ENCODE measurements around the gene SENP5. TPM values are rescaled to one million over a fixed set of nuclear protein-coding genes. Genes with fewer than 3 reads are reported as not detected.

Gene SENP5
- total and polyA plus RNA-seq, 2 experiments from 2014 or later = 16.9 to 36.2 TPM

GRCh38 chr3:196954832-196955231 lies 87.1 kb downstream of the SENP5 start:
- no peak overlapping the region for H3K4me2 ChIP-seq (ENCODE audit: unreplicated experiment)
- H3K9ac ChIP-seq = no peak overlapping the region
- H3K9me3 ChIP-seq (ENCODE audit: low read depth) = no peaks in the 10 kb centered on the region
- no peaks in the 10 kb centered on the region for H3K36me3 ChIP-seq (ENCODE audit: low read depth)
- H3F3A ChIP-seq (ENCODE audit: insufficient read depth) = no peaks in the 10 kb centered on the region
- no peaks in the 10 kb centered on the region for H3K79me2 ChIP-seq (ENCODE audit: insufficient read depth)
- H3K9me2 ChIP-seq (ENCODE audit: insufficient read depth) = no peaks in the 10 kb centered on the region
- no peaks in the 10 kb centered on the region for H4K20me1 ChIP-seq (ENCODE audit: insufficient read depth)
- no peaks in the 10 kb centered on the region for H3K4me1 ChIP-seq (ENCODE audit: insufficient read depth)
- DNase-seq = no peak
- H3K27me3 ChIP-seq (replicated peaks; ENCODE audit: insufficient read depth) = no peaks in the 10 kb centered on the region
- no peak overlapping the region for H2AFZ ChIP-seq
- WGBS, 2 experiments (ENCODE audit: low coverage in 1 of 2, low lambda C conversion rate in 2 of 2, missing lambda C conversion rate in 2 of 2) = 88 to 93% methylated on average over 7 of the region's 7 CpGs
- in situ Hi-C loops (cut with MboI) = no loop called here
- TF ChIP-seq EZH2 (IDR thresholded peaks at IDR 0.05; ENCODE audit: insufficient read depth, poor library complexity, severe bottlenecking) = no peak
- no peak for TF ChIP-seq EZH2phosphoT487 (IDR thresholded peaks at IDR 0.05; ENCODE audit: insufficient read depth, low read depth)
- no peak overlapping the region for H3K27ac ChIP-seq
- H3K4me3 ChIP-seq = no peak overlapping the region

DNA sequence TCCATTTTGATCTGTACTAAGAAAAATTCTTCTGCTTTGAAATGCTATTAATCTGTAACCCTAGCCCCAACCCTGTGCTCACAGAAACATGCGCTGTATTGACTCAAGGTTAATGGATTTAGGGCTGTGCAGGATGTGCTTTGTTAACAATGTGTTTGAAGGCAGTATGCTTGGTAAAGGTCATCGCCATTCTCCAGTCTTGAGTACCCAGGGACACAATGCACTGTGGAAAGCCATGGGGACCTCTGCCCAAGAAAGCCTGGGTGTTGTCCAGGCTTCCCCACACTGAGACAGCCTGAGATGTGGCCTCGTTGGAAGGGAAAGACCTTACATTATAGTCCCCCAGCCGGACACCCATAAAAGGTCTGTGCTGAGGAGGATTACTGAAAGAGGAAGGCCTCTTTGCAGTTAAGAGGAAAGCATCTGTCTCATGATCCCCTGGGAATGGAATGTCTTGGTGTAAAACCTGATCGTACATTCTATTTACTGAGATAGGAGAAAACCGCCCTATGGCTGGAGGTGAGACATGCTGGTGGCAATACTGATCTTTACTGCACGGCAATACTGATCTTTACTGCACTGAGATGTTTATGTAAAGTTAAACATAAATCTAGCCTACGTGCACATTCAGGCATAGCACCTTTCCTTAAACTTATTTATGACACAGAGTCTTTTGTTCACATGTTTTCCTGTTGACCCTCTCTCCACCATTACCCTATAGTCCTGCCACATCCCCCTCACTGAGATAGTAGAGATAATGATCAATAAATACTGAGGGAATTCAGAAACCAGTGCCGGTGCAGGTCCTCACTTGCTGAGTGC lies 94.6 kb downstream of the SENP5 start:
- TF ChIP-seq EZH2 (IDR thresholded peaks at IDR 0.05; ENCODE audit: insufficient read depth, poor library complexity, severe bottlenecking) (no peak), EZH2phosphoT487 (IDR thresholded peaks at IDR 0.05; ENCODE audit: insufficient read depth, low read depth) (no peak)
- Histone ChIP-seq H2AFZ (no peak overlapping the region), H3K9me3 (ENCODE audit: low read depth) (no peaks in the 10 kb centered on the region), H3K4me3 (no peak overlapping the region), H3K36me3 (ENCODE audit: low read depth) (no peaks in the 10 kb centered on the region), H3K4me2 (ENCODE audit: unreplicated experiment) (no peak overlapping the region), H3K9me2 (ENCODE audit: insufficient read depth) (no peaks in the 10 kb centered on the region), H4K20me1 (ENCODE audit: insufficient read depth) (no peaks in the 10 kb centered on the region), H3K79me2 (ENCODE audit: insufficient read depth) (no peaks in the 10 kb centered on the region), H3K4me1 (ENCODE audit: insufficient read depth) (no peaks in the 10 kb centered on the region), H3K27me3 (replicated peaks; ENCODE audit: insufficient read depth) (no peaks in the 10 kb centered on the region), H3K9ac (no peak overlapping the region), H3K27ac (no peak overlapping the region), H3F3A (ENCODE audit: insufficient read depth) (no peaks in the 10 kb centered on the region)
- in situ Hi-C loops (cut with MboI) = no loop called here
- 78 to 80% methylated on average over 9 of the region's 9 CpGs for WGBS, 2 experiments (ENCODE audit: low coverage in 1 of 2, low lambda C conversion rate in 2 of 2, missing lambda C conversion rate in 2 of 2)
- DNase-seq = no peak

DNA sequence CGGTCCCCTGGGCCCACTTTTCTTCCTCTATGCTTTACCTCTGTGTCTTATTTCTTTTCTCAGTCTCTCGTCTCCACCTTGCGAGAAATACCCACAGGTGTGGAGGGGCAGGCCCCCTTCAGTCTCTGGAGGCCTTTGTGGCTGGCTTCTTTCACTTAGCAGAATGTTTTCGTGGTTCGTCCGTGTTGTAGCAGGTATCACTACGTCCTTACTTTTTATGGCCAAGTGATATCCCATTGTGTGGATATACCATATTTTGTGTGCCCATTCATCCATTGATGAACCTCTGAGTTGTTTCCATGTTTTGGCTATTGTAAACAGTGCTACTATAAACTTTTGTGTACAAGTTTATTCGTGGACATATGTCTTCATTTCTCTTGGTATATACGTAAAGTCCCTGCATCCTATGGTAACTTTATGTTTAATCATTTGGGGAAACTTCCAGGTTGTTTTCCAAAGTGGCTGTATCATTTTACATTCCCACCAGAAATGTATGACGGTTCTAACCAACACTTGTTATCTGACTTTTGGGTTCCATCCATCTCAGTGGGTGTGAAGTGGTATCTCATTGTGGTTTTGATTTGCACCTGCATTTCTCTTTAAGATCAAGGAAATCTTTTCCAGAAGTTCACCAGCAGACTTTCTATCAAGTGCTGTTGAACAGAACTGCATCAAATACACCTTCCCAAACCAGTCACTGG lies 95.4 kb downstream of the SENP5 start:
- H3K79me2 ChIP-seq (ENCODE audit: insufficient read depth) = no peaks in the 10 kb centered on the region
- H3F3A ChIP-seq (ENCODE audit: insufficient read depth) = no peaks in the 10 kb centered on the region
- H3K36me3 ChIP-seq (ENCODE audit: low read depth) = no peaks in the 10 kb centered on the region
- no peak overlapping the region for H3K27ac ChIP-seq
- in situ Hi-C loops (cut with MboI) = no loop called here
- no peaks in the 10 kb centered on the region for H3K27me3 ChIP-seq (replicated peaks; ENCODE audit: insufficient read depth)
- 87% methylated on average over 10 of the region's 10 CpGs for WGBS, 2 experiments (ENCODE audit: low coverage in 1 of 2, low lambda C conversion rate in 2 of 2, missing lambda C conversion rate in 2 of 2)
- no peaks in the 10 kb centered on the region for H3K9me2 ChIP-seq (ENCODE audit: insufficient read depth)
- H2AFZ ChIP-seq = no peak overlapping the region
- H4K20me1 ChIP-seq (ENCODE audit: insufficient read depth) = no peaks in the 10 kb centered on the region
- H3K4me2 ChIP-seq (ENCODE audit: unreplicated experiment) = no peak overlapping the region
- DNase-seq = no peak
- H3K9me3 ChIP-seq (ENCODE audit: low read depth) = no peaks in the 10 kb centered on the region
- TF ChIP-seq EZH2phosphoT487 (IDR thresholded peaks at IDR 0.05; ENCODE audit: insufficient read depth, low read depth) (no peak), EZH2 (IDR thresholded peaks at IDR 0.05; ENCODE audit: insufficient read depth, poor library complexity, severe bottlenecking) (no peak)
- no peak overlapping the region for H3K4me3 ChIP-seq
- no peak overlapping the region for H3K9ac ChIP-seq
- no peaks in the 10 kb centered on the region for H3K4me1 ChIP-seq (ENCODE audit: insufficient read depth)

- in situ Hi-C loops (cut with MboI) = no loop called here
- TF ChIP-seq EZH2 (IDR thresholded peaks at IDR 0.05; ENCODE audit: insufficient read depth, poor library complexity, severe bottlenecking) (no peak), EZH2phosphoT487 (IDR thresholded peaks at IDR 0.05; ENCODE audit: insufficient read depth, low read depth) (no peak)
Observed at GRCh38 chr3:196963631-196963953, 95.9 kb downstream of the SENP5 start.

More at GRCh38 chr3:196963631-196963953, 95.9 kb downstream of the SENP5 start:
- Histone ChIP-seq H3K4me1 (ENCODE audit: insufficient read depth) (no peaks in the 10 kb centered on the region), H3K9me2 (ENCODE audit: insufficient read depth) (no peaks in the 10 kb centered on the region), H3K27ac (no peak overlapping the region), H3K9me3 (ENCODE audit: low read depth) (no peaks in the 10 kb centered on the region), H3K36me3 (ENCODE audit: low read depth) (no peaks in the 10 kb centered on the region), H3K9ac (no peak overlapping the region), H3K4me2 (ENCODE audit: unreplicated experiment) (no peak overlapping the region), H3K27me3 (replicated peaks; ENCODE audit: insufficient read depth) (no peaks in the 10 kb centered on the region), H3K4me3 (no peak overlapping the region), H4K20me1 (ENCODE audit: insufficient read depth) (no peaks in the 10 kb centered on the region), H3F3A (ENCODE audit: insufficient read depth) (no peaks in the 10 kb centered on the region), H2AFZ (no peak overlapping the region), H3K79me2 (ENCODE audit: insufficient read depth) (no peaks in the 10 kb centered on the region)
- WGBS, 2 experiments (ENCODE audit: low coverage in 1 of 2, low lambda C conversion rate in 2 of 2, missing lambda C conversion rate in 2 of 2) = 96 to 98% methylated on average over 2 of the region's 2 CpGs
- DNase-seq = no peak

All from GM23248 (cell line).